OCI-LY7 (cell line): Measurements from ENCODE around the gene E2F7. TPM values are rescaled to one million over a fixed set of nuclear protein-coding genes. Genes with fewer than 3 reads are reported as not detected.

Experiments
- Bru-seq: library from RNA; stranded (reverse); fragments of 400-500 nt; gene quantifications from one replicate; lab custom pipeline; 2021; lab: Mats Ljungman, UMichigan
- BruChase-seq, 2 experiments: library from RNA; stranded (reverse); fragments of 400-500 nt; gene quantifications; one replicate each; lab custom pipeline; 2021; lab: Mats Ljungman, UMichigan
- BruUV-seq: library from RNA; stranded (reverse); fragments of 400-500 nt; replicated peaks from 2 replicates; lab custom pipeline; 2021; lab: Mats Ljungman, UMichigan
- CTCF ChIA-PET: fragments of 300-600 bp; sonication (Branson Sonifier 250); formaldehyde crosslinking; loops from one replicate; lab custom pipeline; 2022; ENCODE audit warnings: antibody characterized with exemption; ENCODE audit not compliant: unreplicated experiment; lab: Charles Lee
- POLR2A ChIA-PET: fragments of 300-600 bp; sonication (Branson Sonifier 250); formaldehyde crosslinking; loops from one replicate; lab custom pipeline; 2022; ENCODE audit warnings: antibody characterized with exemption; lab: Charles Lee
- DNase-seq: peaks from one replicate; pipeline ENCODE4 v3.0.0-alpha.2; 2015; ENCODE audit warnings: low spot score
- H2AFZ ChIP-seq: fragments of 200-600 bp; sonication (generic), shearing (Covaris generic); 2 replicates; pipeline ENCODE4 v1.6.1; 2014; ENCODE audit warnings: mild to moderate bottlenecking, antibody characterized with exemption, low read length, moderate library complexity
- H3K27ac ChIP-seq: fragments of 200-600 bp; sonication (generic); 2 replicates; pipeline ENCODE4 v1.5.1; 2014; ENCODE audit warnings: mixed run types, low read depth, mild to moderate bottlenecking, moderate library complexity, low read length, inconsistent platforms; ENCODE audit not compliant: poor library complexity, severe bottlenecking
- H3K36me3 ChIP-seq: fragments of 200-600 bp; sonication (generic); 2 replicates; pipeline ENCODE4 v1.6.1; 2014; ENCODE audit warnings: mild to moderate bottlenecking, antibody characterized with exemption, low read length, moderate library complexity, mixed read lengths; ENCODE audit not compliant: insufficient read depth
- H3K4me1 ChIP-seq: fragments of 200-600 bp; sonication (generic); 2 replicates; pipeline ENCODE4 v1.5.1; 2014; ENCODE audit warnings: mild to moderate bottlenecking, low read length; ENCODE audit not compliant: insufficient read depth, poor library complexity, severe bottlenecking
- H3K4me2 ChIP-seq: fragments of 200-600 bp; sonication (generic); 2 replicates; pipeline ENCODE4 v1.6.1; 2014; ENCODE audit warnings: mild to moderate bottlenecking, low read length
- H3K4me3 ChIP-seq: fragments of 200-600 bp; sonication (generic); 2 replicates; pipeline ENCODE4 v1.5.1; 2014; ENCODE audit warnings: mild to moderate bottlenecking, low read depth, low read length; ENCODE audit not compliant: poor library complexity, severe bottlenecking
- H3K79me2 ChIP-seq: fragments of 200-600 bp; sonication (generic); 2 replicates; pipeline ENCODE4 v1.6.1; 2016; ENCODE audit warnings: low read depth, mild to moderate bottlenecking, low read length, moderate library complexity, mixed read lengths; ENCODE audit not compliant: insufficient read depth
- H3K9me2 ChIP-seq: fragments of 200-600 bp; sonication (generic); 2 replicates; pipeline ENCODE4 v1.6.1; 2016; ENCODE audit warnings: mild to moderate bottlenecking, low read length, mixed read lengths; ENCODE audit not compliant: insufficient read depth
- H3K9me3 ChIP-seq: fragments of 200-600 bp; sonication (generic); 2 replicates; pipeline ENCODE4 v1.6.1; 2014; ENCODE audit warnings: mild to moderate bottlenecking, mixed run types, low read length, mixed read lengths
- H4K20me1 ChIP-seq: fragments of 200-600 bp; sonication (generic); 2 replicates; pipeline ENCODE4 v1.6.1; 2014; ENCODE audit warnings: mild to moderate bottlenecking, antibody characterized with exemption, low read length, moderate library complexity, mixed read lengths; ENCODE audit not compliant: insufficient read depth
- EZH2phosphoT487 ChIP-seq: fragments of 200-600 bp; sonication (generic); IDR thresholded peaks from 2 replicates; pipeline ENCODE4 v1.6.1; 2018; ENCODE audit warnings: low read depth, borderline replicate concordance, mild to moderate bottlenecking, mixed run types, antibody characterized with exemption, low read length, moderate library complexity, mixed read lengths
- intact Hi-C: fragments of 100-400 bp; cut with micrococcal nuclease; formaldehyde crosslinking; loops from one replicate; pipeline ENCODE4 v1.10.0; 2022; ENCODE audit not compliant: unreplicated experiment
- long read RNA-seq: library from polyadenylated mRNA; stranded (forward); transcript quantifications from one replicate; pipeline ENCODE4 v2.0.0, GENCODE V29; 2022
- total RNA-seq, 2 experiments: library from RNA; depleted of rRNA in 1 of 2; stranded (reverse); fragments of >200 nt in 1 of 2; shearing (Covaris generic) in 1 of 2; gene quantifications; 2 replicates each; pipeline ENCODE4 v1.2.3, GENCODE V29; 2014 to 2022
- TF ChIP-seq, protein P1 (sequence below): fragments of 200-600 bp; sonication (generic); conservative IDR thresholded peaks from 2 replicates; pipeline ENCODE4 v1.5.1; 2014; ENCODE audit warnings: mild to moderate bottlenecking, antibody characterized with exemption, low read length, moderate library complexity, mixed read lengths

Gene E2F7, protein sequence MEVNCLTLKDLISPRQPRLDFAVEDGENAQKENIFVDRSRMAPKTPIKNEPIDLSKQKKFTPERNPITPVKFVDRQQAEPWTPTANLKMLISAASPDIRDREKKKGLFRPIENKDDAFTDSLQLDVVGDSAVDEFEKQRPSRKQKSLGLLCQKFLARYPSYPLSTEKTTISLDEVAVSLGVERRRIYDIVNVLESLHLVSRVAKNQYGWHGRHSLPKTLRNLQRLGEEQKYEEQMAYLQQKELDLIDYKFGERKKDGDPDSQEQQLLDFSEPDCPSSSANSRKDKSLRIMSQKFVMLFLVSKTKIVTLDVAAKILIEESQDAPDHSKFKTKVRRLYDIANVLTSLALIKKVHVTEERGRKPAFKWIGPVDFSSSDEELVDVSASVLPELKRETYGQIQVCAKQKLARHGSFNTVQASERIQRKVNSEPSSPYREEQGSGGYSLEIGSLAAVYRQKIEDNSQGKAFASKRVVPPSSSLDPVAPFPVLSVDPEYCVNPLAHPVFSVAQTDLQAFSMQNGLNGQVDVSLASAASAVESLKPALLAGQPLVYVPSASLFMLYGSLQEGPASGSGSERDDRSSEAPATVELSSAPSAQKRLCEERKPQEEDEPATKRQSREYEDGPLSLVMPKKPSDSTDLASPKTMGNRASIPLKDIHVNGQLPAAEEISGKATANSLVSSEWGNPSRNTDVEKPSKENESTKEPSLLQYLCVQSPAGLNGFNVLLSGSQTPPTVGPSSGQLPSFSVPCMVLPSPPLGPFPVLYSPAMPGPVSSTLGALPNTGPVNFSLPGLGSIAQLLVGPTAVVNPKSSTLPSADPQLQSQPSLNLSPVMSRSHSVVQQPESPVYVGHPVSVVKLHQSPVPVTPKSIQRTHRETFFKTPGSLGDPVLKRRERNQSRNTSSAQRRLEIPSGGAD
- total RNA-seq (2014; rRNA removed; shearing (Covaris generic)) (19.0 and 33.4 TPM in 2 replicates), total RNA-seq (2022) (16.7 and 17.1 TPM in 2 replicates), Bru-seq, nascent RNA (percentile 80 among the genes with signal in this experiment), BruChase-seq, experiment 1, labeled RNA remaining after a 6-hour chase (percentile 54 among the genes with signal in this experiment), BruChase-seq, experiment 2, labeled RNA remaining after a 2-hour chase (percentile 71 among the genes with signal in this experiment)
- long read RNA-seq, full-length matches to known transcripts: 5 of 14 reads
- long read RNA-seq, partial matches to known transcripts: 6 of 14 reads
- long read RNA-seq, other reads (novel, unspliced or antisense): 3 of 14 reads

DNA sequence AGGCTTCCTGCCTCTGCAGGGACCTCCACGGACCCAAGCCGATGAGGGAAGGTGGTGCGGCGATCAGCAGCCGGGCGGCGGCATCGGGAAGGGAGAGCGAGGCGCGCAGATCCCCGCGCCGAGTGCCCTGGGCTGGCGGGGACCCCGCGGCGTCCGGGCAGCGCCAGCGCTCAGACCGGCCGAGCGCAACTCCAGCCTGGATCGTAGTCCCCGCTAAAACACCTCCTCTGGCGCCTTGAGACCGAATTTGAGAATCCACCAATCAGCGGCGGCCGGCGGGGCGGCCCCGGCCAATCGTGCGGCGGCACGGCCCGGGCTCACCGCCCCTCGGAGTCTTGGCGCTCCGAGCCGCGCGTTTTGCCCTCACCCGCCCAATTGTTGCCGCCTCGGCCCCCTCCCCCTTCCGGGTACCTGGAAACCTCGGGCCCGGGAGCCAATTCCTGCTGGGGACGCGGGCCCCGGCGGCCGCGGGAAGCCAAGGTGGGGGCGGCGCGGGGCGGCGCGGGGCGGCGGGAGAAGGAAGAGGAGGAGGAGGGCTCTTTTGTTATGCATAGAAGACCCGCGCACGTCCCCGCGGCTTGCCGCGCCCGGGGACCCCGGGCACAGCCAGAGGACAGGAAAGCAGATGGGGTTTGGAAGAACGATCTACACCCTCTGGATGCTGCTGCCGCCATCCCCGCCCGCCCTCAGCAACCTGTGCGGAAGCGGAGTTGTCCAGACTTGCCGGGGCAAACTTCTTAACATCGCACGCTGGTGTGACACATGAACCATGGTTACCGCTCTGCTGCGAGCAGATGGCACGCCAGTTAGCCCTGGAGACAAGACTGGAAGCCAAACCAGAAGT is at the start of gene E2F7:
Gene E2F7, minus strand, starts transcription at position 209 of the 844 bp plus-strand sequence. CDS start 934 bp downstream, outside the sequence.
- no peaks in the 10 kb centered on the region for H3K9me2 ChIP-seq
- H4K20me1 ChIP-seq: peaks cover 11% of the 10 kb centered on the region
- no peaks in the 10 kb centered on the region for H3K9me3 ChIP-seq
- peak; percentile 92 for DNase-seq
- intact Hi-C loops: no loop called here
- peaks cover 28% of the 10 kb centered on the region for H3K36me3 ChIP-seq
- CTCF ChIA-PET: no interaction called here
- peak within 1 kb of the TSS; percentile 99 for H2AFZ ChIP-seq
- H3K4me1 ChIP-seq: peaks cover 31% of the 10 kb centered on the region
- H3K4me3 ChIP-seq: peak within 1 kb of the TSS; percentile 95
- TF ChIP-seq, protein P1, sequence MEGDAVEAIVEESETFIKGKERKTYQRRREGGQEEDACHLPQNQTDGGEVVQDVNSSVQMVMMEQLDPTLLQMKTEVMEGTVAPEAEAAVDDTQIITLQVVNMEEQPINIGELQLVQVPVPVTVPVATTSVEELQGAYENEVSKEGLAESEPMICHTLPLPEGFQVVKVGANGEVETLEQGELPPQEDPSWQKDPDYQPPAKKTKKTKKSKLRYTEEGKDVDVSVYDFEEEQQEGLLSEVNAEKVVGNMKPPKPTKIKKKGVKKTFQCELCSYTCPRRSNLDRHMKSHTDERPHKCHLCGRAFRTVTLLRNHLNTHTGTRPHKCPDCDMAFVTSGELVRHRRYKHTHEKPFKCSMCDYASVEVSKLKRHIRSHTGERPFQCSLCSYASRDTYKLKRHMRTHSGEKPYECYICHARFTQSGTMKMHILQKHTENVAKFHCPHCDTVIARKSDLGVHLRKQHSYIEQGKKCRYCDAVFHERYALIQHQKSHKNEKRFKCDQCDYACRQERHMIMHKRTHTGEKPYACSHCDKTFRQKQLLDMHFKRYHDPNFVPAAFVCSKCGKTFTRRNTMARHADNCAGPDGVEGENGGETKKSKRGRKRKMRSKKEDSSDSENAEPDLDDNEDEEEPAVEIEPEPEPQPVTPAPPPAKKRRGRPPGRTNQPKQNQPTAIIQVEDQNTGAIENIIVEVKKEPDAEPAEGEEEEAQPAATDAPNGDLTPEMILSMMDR: no peak
- no peak for TF ChIP-seq EZH2phosphoT487
- H3K79me2 ChIP-seq: no peaks in the 10 kb centered on the region; the same call in 1 of the 2 replicates
- POLR2A ChIA-PET: interaction anchor here (0.6 to 0.9 kb wide), 3 partner anchors 18 to 60 kb away, joined by 3 to 4 read pairs (median 3); no protein-coding TSS in a partner anchor
- BruUV-seq: TSS peak; percentile 86
- H3K4me2 ChIP-seq: peak within 1 kb of the TSS; percentile 84
- H3K27ac ChIP-seq: peak within 1 kb of the TSS; percentile 51

DNA sequence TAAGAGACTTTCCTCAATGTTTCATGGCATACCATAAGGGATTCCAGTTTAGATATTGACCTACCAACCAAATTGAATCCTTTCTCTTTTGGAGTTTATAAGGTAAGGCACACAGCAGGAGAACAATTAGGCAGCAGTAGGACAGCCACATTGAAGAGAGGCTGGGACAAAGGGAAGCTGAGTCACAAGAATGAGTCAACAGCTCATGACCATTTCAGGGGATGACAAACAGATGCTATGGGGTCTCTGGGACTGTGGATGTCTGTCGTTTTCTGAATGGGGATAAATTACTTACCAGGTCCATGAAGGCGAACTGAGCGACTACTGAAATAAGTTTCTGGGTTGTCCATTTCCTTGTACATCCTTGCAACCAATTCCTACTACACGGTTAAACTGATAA is 48.6 kb upstream of the E2F7 start:
- Histone ChIP-seq H3K36me3 (no peaks in the 10 kb centered on the region), H3K4me2 (no peak overlapping the region), H3K4me1 (no peaks in the 10 kb centered on the region), H4K20me1 (no peaks in the 10 kb centered on the region), H2AFZ (no peak overlapping the region), H3K9me2 (no peaks in the 10 kb centered on the region), H3K4me3 (no peak overlapping the region), H3K9me3 (no peaks in the 10 kb centered on the region), H3K27ac (no peak overlapping the region), H3K79me2 (no peaks in the 10 kb centered on the region)
- TF ChIP-seq EZH2phosphoT487: no peak
- TF ChIP-seq, protein P1: no peak
- intact Hi-C loops: no loop called here
- BruUV-seq: no TSS peak
- no peak for DNase-seq
- CTCF ChIA-PET: no interaction called here
- POLR2A ChIA-PET: interaction anchor here (0.5 kb wide), 1 partner anchor 54 kb away, joined by 3 read pairs; no protein-coding TSS in a partner anchor
